GM12878 (cell line): ENCODE measurements around the gene CLIP3. TPM values are rescaled to one million over a fixed set of nuclear protein-coding genes. Genes with fewer than 3 reads are reported as not detected.
A peak's percentile ranks its signal among the peaks of the same experiment; 100 is the strongest.

Experiments used
- BCL11A ChIP-seq: IDR thresholded peaks from 2 replicates; pipeline ENCODE4 v1.6.1; 2011; ENCODE audit warnings: low read depth, low read length
- HCFC1 ChIP-seq: fragments of 150-350 bp; IDR thresholded peaks from 2 replicates; pipeline ENCODE4 v1.6.1; 2014; ENCODE audit warnings: low read length
- JUNB ChIP-seq: IDR thresholded peaks from 2 replicates; pipeline ENCODE4 v1.6.1; 2016; ENCODE audit warnings: antibody characterized with exemption, mild to moderate bottlenecking
- KDM1A ChIP-seq: fragments of 200-600 bp; sonication (generic); IDR thresholded peaks from 2 replicates; pipeline ENCODE4 v1.6.1; 2016; ENCODE audit warnings: borderline replicate concordance
- TAF1 ChIP-seq: IDR thresholded peaks from 2 replicates; pipeline ENCODE4 v1.6.1; 2011; ENCODE audit warnings: mild to moderate bottlenecking, low read depth, low read length, borderline replicate concordance
- TCF7 ChIP-seq: IDR thresholded peaks from 2 replicates; pipeline ENCODE4 v1.6.1; 2014; ENCODE audit warnings: antibody characterized with exemption, borderline replicate concordance
- YBX1 ChIP-seq: fragments of 450-650 bp; IDR thresholded peaks from 2 replicates; pipeline ENCODE4 v1.6.1; 2016; ENCODE audit warnings: antibody characterized with exemption
- ZNF384 ChIP-seq: IDR thresholded peaks from 2 replicates; pipeline ENCODE4 v1.6.1; 2012; ENCODE audit warnings: low read depth, mild to moderate bottlenecking, low read length, improper control_type of control experiment, borderline replicate concordance
- polyA plus RNA-seq, 11 experiments: library from polyadenylated mRNA; depleted of rRNA in 4 of 11; unstranded in 6 of 11; stranded (reverse) in 5 of 11; fragments of >200 nt; fragmentation: Nextera tagmentation in 4 of 11; fragmentation: Illumina TruSeq in 1 of 11; extraction: Ambion mirVana in 4 of 11; extraction: Trizol in 1 of 11; gene quantifications; 1 replicate in 1 of 11; 2 replicates in 10 of 11; pipeline versions ENCODE4 v1.2.1 to v1.2.3, GENCODE V29; 2011 to 2016; ENCODE audit warnings: inconsistent platforms in 2 of 11, missing spikeins in 2 of 11, low read depth in 1 of 11
- total RNA-seq, 4 experiments: library from RNA; depleted of rRNA in 3 of 4; stranded (reverse); fragments of >200 nt in 3 of 4; fragmentation: Illumina TruSeq in 1 of 4; extraction: Trizol in 1 of 4; gene quantifications; 2 replicates each; pipeline versions ENCODE4 v1.2.1 to v1.2.3, GENCODE V29; 2013 to 2021
- TF ChIP-seq, protein P1 (sequence below): fragments of 450-650 bp; IDR thresholded peaks from 2 replicates; pipeline ENCODE4 v1.6.1; 2017; ENCODE audit warnings: antibody characterized with exemption, mild to moderate bottlenecking, moderate library complexity
- TF ChIP-seq, protein P2 (sequence below): fragments of 450-650 bp; IDR thresholded peaks from 2 replicates; pipeline ENCODE4 v1.6.1; 2017; ENCODE audit warnings: borderline replicate concordance
- TF ChIP-seq, protein P3 (sequence below): fragments of 450-650 bp; IDR thresholded peaks from 2 replicates; pipeline ENCODE4 v1.6.1; 2016; ENCODE audit warnings: mild to moderate bottlenecking
- TF ChIP-seq, protein P4 (sequence below): IDR thresholded peaks from 2 replicates; pipeline ENCODE4 v1.6.1; 2012; ENCODE audit warnings: improper control_type of control experiment, low read depth, low read length; ENCODE audit not compliant: insufficient replicate concordance
- TF ChIP-seq, protein P5 (sequence below): fragments of 450-650 bp; IDR thresholded peaks from 2 replicates; pipeline ENCODE4 v1.6.1; 2017; ENCODE audit warnings: mild to moderate bottlenecking, moderate library complexity

Gene CLIP3
- total and polyA plus RNA-seq, 10 of the 15 experiments (the other 5 are each of a cell fraction or from before 2014, with no cell fraction given), result 0.09 to 2.7 (median 0.45) TPM; not detected in 1

DNA sequence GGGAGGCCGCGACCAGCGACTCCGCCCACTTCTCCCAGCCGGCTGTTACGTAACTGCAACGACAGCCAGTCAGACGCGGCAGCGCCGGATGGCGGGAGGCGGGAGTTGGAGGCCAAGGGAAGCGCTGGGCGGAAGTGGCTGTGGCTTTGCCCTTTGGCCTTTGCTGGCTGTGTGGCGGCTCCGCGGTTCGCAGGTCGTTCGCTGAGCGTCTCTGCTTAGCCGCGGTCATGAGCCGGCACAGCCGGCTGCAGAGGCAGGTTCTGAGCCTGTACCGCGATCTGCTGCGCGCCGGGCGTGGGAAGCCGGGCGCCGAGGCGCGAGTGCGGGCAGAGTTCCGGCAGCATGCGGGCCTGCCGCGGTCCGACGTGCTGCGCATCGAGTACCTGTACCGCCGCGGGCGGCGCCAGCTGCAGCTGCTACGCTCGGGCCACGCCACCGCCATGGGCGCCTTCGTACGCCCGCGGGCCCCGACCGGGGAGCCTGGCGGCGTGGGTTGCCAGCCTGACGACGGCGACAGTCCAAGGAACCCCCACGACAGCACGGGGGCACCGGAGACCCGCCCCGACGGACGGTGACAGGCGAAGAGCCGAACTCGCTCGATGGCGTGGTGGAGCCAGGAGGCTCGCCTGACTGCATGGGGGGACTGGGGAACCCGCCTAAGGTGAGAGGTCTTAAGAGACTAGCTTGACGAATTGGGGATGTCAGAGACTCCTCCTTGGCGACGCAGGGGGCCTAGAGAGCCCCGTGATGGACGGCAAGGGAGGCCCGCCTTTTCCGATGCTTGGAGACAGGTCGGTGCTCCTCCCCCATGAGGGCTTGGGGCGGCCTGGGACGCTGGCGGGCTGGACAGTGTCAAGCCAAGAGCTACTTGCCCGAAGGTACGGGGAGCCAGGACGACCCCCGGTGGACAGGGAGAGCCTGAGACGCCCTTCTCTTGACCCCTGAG, 37.4 kb downstream of the CLIP3 start, which contains the start of gene SDHAF1 (continued):
- TF ChIP-seq, protein P1, sequence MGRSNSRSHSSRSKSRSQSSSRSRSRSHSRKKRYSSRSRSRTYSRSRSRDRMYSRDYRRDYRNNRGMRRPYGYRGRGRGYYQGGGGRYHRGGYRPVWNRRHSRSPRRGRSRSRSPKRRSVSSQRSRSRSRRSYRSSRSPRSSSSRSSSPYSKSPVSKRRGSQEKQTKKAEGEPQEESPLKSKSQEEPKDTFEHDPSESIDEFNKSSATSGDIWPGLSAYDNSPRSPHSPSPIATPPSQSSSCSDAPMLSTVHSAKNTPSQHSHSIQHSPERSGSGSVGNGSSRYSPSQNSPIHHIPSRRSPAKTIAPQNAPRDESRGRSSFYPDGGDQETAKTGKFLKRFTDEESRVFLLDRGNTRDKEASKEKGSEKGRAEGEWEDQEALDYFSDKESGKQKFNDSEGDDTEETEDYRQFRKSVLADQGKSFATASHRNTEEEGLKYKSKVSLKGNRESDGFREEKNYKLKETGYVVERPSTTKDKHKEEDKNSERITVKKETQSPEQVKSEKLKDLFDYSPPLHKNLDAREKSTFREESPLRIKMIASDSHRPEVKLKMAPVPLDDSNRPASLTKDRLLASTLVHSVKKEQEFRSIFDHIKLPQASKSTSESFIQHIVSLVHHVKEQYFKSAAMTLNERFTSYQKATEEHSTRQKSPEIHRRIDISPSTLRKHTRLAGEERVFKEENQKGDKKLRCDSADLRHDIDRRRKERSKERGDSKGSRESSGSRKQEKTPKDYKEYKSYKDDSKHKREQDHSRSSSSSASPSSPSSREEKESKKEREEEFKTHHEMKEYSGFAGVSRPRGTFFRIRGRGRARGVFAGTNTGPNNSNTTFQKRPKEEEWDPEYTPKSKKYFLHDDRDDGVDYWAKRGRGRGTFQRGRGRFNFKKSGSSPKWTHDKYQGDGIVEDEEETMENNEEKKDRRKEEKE, result 0 out of 2 replicates have a peak, but pooled peaks have one; percentile 20
- TF ChIP-seq, protein P2, sequence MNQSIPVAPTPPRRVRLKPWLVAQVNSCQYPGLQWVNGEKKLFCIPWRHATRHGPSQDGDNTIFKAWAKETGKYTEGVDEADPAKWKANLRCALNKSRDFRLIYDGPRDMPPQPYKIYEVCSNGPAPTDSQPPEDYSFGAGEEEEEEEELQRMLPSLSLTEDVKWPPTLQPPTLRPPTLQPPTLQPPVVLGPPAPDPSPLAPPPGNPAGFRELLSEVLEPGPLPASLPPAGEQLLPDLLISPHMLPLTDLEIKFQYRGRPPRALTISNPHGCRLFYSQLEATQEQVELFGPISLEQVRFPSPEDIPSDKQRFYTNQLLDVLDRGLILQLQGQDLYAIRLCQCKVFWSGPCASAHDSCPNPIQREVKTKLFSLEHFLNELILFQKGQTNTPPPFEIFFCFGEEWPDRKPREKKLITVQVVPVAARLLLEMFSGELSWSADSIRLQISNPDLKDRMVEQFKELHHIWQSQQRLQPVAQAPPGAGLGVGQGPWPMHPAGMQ, result no peak
- TF ChIP-seq TCF7 (no peak), HCFC1 (peak; percentile 67), BCL11A (0 out of 2 replicates have a peak, but pooled peaks have one; percentile 21), ZNF384 (no peak), TAF1 (peak; percentile 70; the same call in 1 of the 2 replicates), YBX1 (no peak), JUNB (no peak), KDM1A (no peak)
- TF ChIP-seq, protein P3, sequence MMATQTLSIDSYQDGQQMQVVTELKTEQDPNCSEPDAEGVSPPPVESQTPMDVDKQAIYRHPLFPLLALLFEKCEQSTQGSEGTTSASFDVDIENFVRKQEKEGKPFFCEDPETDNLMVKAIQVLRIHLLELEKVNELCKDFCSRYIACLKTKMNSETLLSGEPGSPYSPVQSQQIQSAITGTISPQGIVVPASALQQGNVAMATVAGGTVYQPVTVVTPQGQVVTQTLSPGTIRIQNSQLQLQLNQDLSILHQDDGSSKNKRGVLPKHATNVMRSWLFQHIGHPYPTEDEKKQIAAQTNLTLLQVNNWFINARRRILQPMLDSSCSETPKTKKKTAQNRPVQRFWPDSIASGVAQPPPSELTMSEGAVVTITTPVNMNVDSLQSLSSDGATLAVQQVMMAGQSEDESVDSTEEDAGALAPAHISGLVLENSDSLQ, result peak; percentile 94
- TF ChIP-seq, protein P4, sequence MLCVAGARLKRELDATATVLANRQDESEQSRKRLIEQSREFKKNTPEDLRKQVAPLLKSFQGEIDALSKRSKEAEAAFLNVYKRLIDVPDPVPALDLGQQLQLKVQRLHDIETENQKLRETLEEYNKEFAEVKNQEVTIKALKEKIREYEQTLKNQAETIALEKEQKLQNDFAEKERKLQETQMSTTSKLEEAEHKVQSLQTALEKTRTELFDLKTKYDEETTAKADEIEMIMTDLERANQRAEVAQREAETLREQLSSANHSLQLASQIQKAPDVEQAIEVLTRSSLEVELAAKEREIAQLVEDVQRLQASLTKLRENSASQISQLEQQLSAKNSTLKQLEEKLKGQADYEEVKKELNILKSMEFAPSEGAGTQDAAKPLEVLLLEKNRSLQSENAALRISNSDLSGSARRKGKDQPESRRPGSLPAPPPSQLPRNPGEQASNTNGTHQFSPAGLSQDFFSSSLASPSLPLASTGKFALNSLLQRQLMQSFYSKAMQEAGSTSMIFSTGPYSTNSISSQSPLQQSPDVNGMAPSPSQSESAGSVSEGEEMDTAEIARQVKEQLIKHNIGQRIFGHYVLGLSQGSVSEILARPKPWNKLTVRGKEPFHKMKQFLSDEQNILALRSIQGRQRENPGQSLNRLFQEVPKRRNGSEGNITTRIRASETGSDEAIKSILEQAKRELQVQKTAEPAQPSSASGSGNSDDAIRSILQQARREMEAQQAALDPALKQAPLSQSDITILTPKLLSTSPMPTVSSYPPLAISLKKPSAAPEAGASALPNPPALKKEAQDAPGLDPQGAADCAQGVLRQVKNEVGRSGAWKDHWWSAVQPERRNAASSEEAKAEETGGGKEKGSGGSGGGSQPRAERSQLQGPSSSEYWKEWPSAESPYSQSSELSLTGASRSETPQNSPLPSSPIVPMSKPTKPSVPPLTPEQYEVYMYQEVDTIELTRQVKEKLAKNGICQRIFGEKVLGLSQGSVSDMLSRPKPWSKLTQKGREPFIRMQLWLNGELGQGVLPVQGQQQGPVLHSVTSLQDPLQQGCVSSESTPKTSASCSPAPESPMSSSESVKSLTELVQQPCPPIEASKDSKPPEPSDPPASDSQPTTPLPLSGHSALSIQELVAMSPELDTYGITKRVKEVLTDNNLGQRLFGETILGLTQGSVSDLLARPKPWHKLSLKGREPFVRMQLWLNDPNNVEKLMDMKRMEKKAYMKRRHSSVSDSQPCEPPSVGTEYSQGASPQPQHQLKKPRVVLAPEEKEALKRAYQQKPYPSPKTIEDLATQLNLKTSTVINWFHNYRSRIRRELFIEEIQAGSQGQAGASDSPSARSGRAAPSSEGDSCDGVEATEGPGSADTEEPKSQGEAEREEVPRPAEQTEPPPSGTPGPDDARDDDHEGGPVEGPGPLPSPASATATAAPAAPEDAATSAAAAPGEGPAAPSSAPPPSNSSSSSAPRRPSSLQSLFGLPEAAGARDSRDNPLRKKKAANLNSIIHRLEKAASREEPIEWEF, result no peak
- TF ChIP-seq, protein P5, sequence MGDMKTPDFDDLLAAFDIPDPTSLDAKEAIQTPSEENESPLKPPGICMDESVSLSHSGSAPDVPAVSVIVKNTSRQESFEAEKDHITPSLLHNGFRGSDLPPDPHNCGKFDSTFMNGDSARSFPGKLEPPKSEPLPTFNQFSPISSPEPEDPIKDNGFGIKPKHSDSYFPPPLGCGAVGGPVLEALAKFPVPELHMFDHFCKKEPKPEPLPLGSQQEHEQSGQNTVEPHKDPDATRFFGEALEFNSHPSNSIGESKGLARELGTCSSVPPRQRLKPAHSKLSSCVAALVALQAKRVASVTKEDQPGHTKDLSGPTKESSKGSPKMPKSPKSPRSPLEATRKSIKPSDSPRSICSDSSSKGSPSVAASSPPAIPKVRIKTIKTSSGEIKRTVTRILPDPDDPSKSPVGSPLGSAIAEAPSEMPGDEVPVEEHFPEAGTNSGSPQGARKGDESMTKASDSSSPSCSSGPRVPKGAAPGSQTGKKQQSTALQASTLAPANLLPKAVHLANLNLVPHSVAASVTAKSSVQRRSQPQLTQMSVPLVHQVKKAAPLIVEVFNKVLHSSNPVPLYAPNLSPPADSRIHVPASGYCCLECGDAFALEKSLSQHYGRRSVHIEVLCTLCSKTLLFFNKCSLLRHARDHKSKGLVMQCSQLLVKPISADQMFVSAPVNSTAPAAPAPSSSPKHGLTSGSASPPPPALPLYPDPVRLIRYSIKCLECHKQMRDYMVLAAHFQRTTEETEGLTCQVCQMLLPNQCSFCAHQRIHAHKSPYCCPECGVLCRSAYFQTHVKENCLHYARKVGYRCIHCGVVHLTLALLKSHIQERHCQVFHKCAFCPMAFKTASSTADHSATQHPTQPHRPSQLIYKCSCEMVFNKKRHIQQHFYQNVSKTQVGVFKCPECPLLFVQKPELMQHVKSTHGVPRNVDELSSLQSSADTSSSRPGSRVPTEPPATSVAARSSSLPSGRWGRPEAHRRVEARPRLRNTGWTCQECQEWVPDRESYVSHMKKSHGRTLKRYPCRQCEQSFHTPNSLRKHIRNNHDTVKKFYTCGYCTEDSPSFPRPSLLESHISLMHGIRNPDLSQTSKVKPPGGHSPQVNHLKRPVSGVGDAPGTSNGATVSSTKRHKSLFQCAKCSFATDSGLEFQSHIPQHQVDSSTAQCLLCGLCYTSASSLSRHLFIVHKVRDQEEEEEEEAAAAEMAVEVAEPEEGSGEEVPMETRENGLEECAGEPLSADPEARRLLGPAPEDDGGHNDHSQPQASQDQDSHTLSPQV, result no peak
